Measurements from ENCODE around the gene MRPL4.

The MRPL4 gene

GRCh38 chr19:10251792-10252694 lies at the start of gene MRPL4:
Gene MRPL4, plus strand, starts transcription at chr19:10252214. Its CDS starts 40 bp downstream, at chr19:10252254.
- DNase-seq (ENCODE audit: low spot score): peak; percentile 97

- DNase-seq (ENCODE audit: low spot score): no peak
Measured at GRCh38 chr19:10203686-10204085, 48.3 kb upstream of the MRPL4 start.

GRCh38 chr19:10205636-10206035 lies 46.4 kb upstream of the MRPL4 start:
- DNase-seq (ENCODE audit: low spot score): no peak

- no peak for DNase-seq (ENCODE audit: low spot score)
Measured at GRCh38 chr19:10206226-10206885, 45.7 kb upstream of the MRPL4 start.

GRCh38 chr19:10207026-10207425 lies 45.0 kb upstream of the MRPL4 start:
- no peak for DNase-seq (ENCODE audit: low spot score)

- DNase-seq (ENCODE audit: low spot score): no peak
Measured at GRCh38 chr19:10209315-10209714, 42.7 kb upstream of the MRPL4 start.

GRCh38 chr19:10211061-10211460 lies 41.0 kb upstream of the MRPL4 start:
- DNase-seq (ENCODE audit: low spot score): no peak

GRCh38 chr19:10211691-10212090 lies 40.3 kb upstream of the MRPL4 start:
- DNase-seq (ENCODE audit: low spot score): no peak

GRCh38 chr19:10214784-10215183 lies 37.2 kb upstream of the MRPL4 start:
- DNase-seq (ENCODE audit: low spot score): no peak

- DNase-seq (ENCODE audit: low spot score): no peak
Measured at GRCh38 chr19:10217085-10217484, 34.9 kb upstream of the MRPL4 start.

- DNase-seq (ENCODE audit: low spot score): peak; percentile 43
Measured at GRCh38 chr19:10219678-10220077, 32.3 kb upstream of the MRPL4 start.

- no peak for DNase-seq (ENCODE audit: low spot score)
Measured at GRCh38 chr19:10220695-10221094, 31.3 kb upstream of the MRPL4 start.

- DNase-seq (ENCODE audit: low spot score): no peak
Measured at GRCh38 chr19:10222201-10222890, 29.7 kb upstream of the MRPL4 start.

GRCh38 chr19:10223488-10224213 lies 28.4 kb upstream of the MRPL4 start:
- DNase-seq (ENCODE audit: low spot score): no peak

- no peak for DNase-seq (ENCODE audit: low spot score)
Measured at GRCh38 chr19:10224337-10224736, 27.7 kb upstream of the MRPL4 start.

- no peak for DNase-seq (ENCODE audit: low spot score)
Measured at GRCh38 chr19:10226021-10226375, 26.0 kb upstream of the MRPL4 start.

GRCh38 chr19:10226376-10227025 lies 25.5 kb upstream of the MRPL4 start:
- no peak for DNase-seq (ENCODE audit: low spot score)

GRCh38 chr19:10227026-10227971 lies 24.7 kb upstream of the MRPL4 start:
- no peak for DNase-seq (ENCODE audit: low spot score)

- DNase-seq (ENCODE audit: low spot score): no peak
Measured at GRCh38 chr19:10228393-10228792, 23.6 kb upstream of the MRPL4 start.

- DNase-seq (ENCODE audit: low spot score): peak; percentile 54
Measured at GRCh38 chr19:10228920-10229319, 23.1 kb upstream of the MRPL4 start.
